ENCODE results near the gene LBH. TPM values are rescaled to one million over a fixed set of nuclear protein-coding genes. Genes with fewer than 3 reads are reported as not detected.

The LBH gene
- polyA plus RNA-seq, 2 donors, result 3.1 to 4.5 TPM

DNA sequence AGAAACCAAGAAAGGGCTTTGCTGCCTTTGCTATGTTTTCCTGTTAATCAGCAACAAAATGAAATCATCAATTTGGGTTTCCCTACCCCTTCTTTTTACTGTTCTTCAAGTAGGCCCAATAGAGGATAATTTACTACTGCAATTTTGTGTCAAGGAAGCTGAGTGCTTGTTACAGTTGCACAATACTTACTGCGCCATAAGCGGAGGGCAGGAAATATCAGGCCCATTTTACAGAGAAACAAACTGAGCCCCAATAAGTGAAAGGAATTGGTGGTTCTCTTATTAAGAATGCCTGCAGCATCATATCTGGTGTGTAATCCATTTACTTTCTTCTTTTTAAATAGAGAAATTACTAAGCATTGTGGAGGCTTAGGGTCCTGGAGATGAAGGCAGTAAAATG lies 9.3 kb upstream of the LBH start:
- Histone ChIP-seq H3K9me3 (ENCODE audit: control insufficient read depth in 2 of 2, insufficient read depth in 1 of 2, low read depth in 1 of 2, low read length in 1 of 2) (no peaks in the 10 kb centered on the region), H3K27me3 (ENCODE audit: control insufficient read depth in 1 of 2, insufficient read depth in 2 of 2, low read length in 2 of 2) (no peaks in the 10 kb centered on the region), H3K4me1 (ENCODE audit: control insufficient read depth in 2 of 2, insufficient read depth in 2 of 2, low read length in 1 of 2) (peaks cover 2 to 11% of the 10 kb centered on the region in 2 donors), H3K4me3 (ENCODE audit: low read depth in 1 of 2, low read length in 2 of 2) (no peak overlapping the region), H3K27ac (ENCODE audit: low read depth in 2 of 2, low read length in 1 of 2) (no peak overlapping the region), H3K36me3 (ENCODE audit: control insufficient read depth in 2 of 2, insufficient read depth in 2 of 2, low read length in 1 of 2) (no peaks in the 10 kb centered on the region)
- 91 to 95% methylated on average over 2 of the region's 2 CpGs for WGBS, 2 donors

DNA sequence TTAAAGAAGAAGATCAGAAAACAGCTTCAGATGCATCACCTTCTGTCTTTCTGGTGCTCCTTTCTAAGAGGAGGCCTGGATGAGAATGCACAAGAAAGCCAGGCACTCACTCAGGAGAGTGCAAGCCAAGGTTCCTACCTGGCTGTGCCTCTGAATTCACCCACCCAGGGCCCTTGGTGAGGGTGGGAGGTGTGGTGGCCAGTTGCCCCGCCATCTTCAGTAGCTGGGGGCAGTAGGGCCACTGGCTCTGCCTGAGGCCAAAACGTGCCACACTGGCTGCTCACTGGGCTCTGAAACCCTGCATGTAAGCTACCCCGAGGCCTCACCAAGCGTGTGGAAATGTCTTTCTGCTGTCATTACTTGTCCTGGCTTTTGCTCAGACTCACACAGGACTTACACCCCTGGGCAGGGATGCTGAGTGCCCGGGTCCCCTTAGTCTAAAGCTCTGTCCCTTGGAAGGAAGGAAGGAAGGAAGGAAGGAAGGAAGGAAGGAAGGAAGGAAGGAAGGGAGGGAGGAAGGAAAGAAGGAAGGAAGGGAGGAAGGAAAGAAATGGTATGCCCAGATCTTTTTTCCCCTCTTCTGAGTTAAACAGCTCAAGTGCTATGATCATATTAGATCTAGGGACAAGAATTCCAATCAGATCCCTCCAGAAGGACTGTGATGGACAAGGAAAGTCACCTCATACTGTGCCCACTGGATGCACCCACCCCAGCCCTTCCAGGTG lies 8.5 kb upstream of the LBH start:
- no peaks in the 10 kb centered on the region for H3K27me3 ChIP-seq (ENCODE audit: control insufficient read depth in 1 of 2, insufficient read depth in 2 of 2, low read length in 2 of 2)
- H3K36me3 ChIP-seq (ENCODE audit: control insufficient read depth in 2 of 2, insufficient read depth in 2 of 2, low read length in 1 of 2), result no peaks in the 10 kb centered on the region
- H3K27ac ChIP-seq (ENCODE audit: low read depth in 2 of 2, low read length in 1 of 2), result no peak overlapping the region
- no peaks in the 10 kb centered on the region for H3K9me3 ChIP-seq (ENCODE audit: control insufficient read depth in 2 of 2, insufficient read depth in 1 of 2, low read depth in 1 of 2, low read length in 1 of 2)
- H3K4me3 ChIP-seq (ENCODE audit: low read depth in 1 of 2, low read length in 2 of 2), result no peak overlapping the region
- 78 to 86% methylated on average over 5 of the region's 5 CpGs for WGBS, 2 donors
- peaks cover 2 to 10% of the 10 kb centered on the region in 2 donors for H3K4me1 ChIP-seq (ENCODE audit: control insufficient read depth in 2 of 2, insufficient read depth in 2 of 2, low read length in 1 of 2)

DNA sequence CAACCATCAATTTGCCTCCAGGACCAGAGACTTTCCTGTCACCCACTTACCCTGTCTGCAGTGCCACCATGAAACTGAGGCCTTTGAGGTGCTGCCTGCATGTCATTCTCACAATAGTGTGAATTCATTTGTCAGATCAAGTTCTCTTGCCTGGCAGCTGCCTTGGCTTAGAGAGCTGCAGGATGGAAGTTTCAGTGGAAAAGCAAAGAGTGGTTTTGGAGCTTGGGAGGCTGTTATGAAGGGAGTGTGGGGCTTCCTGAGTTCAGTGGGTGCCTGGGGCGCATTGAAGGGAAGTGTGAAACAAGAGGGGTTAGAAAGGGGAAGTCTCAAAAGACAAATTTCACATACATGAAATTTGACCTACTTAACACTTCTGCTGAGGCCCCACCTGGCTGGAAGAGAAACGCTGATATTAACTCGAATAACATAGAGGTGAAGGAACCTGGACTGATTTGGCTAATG lies 7.9 kb upstream of the LBH start:
- H3K4me1 ChIP-seq (ENCODE audit: control insufficient read depth in 2 of 2, insufficient read depth in 2 of 2, low read length in 1 of 2), result peaks cover 2 to 6% of the 10 kb centered on the region in 2 donors
- H3K27ac ChIP-seq (ENCODE audit: low read depth in 2 of 2, low read length in 1 of 2), result no peak overlapping the region
- WGBS, 2 donors, result 70 to 76% methylated on average over 3 of the region's 3 CpGs
- no peaks in the 10 kb centered on the region for H3K9me3 ChIP-seq (ENCODE audit: control insufficient read depth in 2 of 2, insufficient read depth in 1 of 2, low read depth in 1 of 2, low read length in 1 of 2)
- H3K27me3 ChIP-seq (ENCODE audit: control insufficient read depth in 1 of 2, insufficient read depth in 2 of 2, low read length in 2 of 2), result no peaks in the 10 kb centered on the region
- H3K4me3 ChIP-seq (ENCODE audit: low read depth in 1 of 2, low read length in 2 of 2), result no peak overlapping the region
- no peaks in the 10 kb centered on the region for H3K36me3 ChIP-seq (ENCODE audit: control insufficient read depth in 2 of 2, insufficient read depth in 2 of 2, low read length in 1 of 2)

DNA sequence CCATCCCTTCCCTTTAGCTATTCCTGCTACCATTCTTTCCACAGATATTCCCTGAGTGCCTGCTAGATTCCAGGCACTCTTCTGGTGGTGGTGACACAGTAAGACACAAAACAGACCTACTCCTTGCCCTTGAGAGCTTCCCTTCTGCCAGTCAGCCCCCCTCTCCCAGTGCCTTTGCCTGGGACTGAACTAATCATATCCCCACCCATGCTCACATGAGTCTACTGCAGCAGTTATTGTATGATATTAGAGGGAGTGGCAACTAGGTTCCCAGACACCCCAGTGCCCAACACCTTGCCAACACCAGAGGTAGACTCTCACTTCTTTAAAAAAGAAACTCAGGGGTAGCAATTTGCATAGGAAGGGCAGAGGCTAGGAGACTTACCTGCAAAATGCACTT lies 7.2 kb upstream of the LBH start:
- no peaks in the 10 kb centered on the region for H3K36me3 ChIP-seq (ENCODE audit: control insufficient read depth in 2 of 2, insufficient read depth in 2 of 2, low read length in 1 of 2)
- H3K27me3 ChIP-seq (ENCODE audit: control insufficient read depth in 1 of 2, insufficient read depth in 2 of 2, low read length in 2 of 2), result no peaks in the 10 kb centered on the region
- H3K4me1 ChIP-seq (ENCODE audit: control insufficient read depth in 2 of 2, insufficient read depth in 2 of 2, low read length in 1 of 2), result peaks cover 2 to 6% of the 10 kb centered on the region in 2 donors
- H3K27ac ChIP-seq (ENCODE audit: low read depth in 2 of 2, low read length in 1 of 2), result no peak overlapping the region
- H3K4me3 ChIP-seq (ENCODE audit: low read depth in 1 of 2, low read length in 2 of 2), result no peak overlapping the region
- no peaks in the 10 kb centered on the region for H3K9me3 ChIP-seq (ENCODE audit: control insufficient read depth in 2 of 2, insufficient read depth in 1 of 2, low read depth in 1 of 2, low read length in 1 of 2)

DNA sequence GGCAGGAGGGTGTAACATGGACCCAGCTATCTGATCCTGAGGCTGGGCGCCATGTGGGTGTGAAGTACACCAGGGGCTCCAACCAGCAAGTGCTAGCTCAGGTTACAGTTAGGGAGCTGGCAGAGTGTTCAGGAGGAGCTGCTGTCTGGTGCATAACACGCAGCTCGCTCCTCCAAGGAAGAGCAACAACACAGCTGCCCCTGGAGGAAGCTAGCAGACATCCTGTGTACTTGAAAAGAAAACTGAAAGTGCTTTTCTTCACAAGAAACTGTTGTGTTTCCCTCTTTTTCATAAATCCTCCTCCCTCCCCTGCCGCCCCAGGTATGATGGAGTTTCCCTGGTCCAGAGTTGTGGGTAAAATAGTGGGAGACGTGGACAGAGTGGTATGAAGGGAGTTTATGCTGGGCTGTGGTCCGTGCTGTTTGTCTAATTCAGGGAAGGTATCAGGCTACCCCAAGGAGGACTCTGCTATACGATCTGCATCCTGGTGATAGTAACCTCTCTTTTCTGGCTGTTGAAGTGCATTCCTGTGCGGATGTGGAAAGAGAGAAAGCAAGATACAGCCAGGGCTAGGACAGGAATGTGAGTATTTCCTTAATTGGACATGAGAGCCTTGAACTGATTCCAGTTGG lies 6.1 kb upstream of the LBH start:
- H3K36me3 ChIP-seq (ENCODE audit: control insufficient read depth in 2 of 2, insufficient read depth in 2 of 2, low read length in 1 of 2), result no peaks in the 10 kb centered on the region
- H3K4me1 ChIP-seq (ENCODE audit: control insufficient read depth in 2 of 2, insufficient read depth in 2 of 2, low read length in 1 of 2), result peaks cover 2 to 6% of the 10 kb centered on the region in 2 donors
- WGBS, 2 donors, result 9 to 28% methylated on average over 8 of the region's 8 CpGs
- H3K4me3 ChIP-seq (ENCODE audit: low read depth in 1 of 2, low read length in 2 of 2), result no peak overlapping the region
- H3K9me3 ChIP-seq (ENCODE audit: control insufficient read depth in 2 of 2, insufficient read depth in 1 of 2, low read depth in 1 of 2, low read length in 1 of 2), result no peaks in the 10 kb centered on the region
- H3K27me3 ChIP-seq (ENCODE audit: control insufficient read depth in 1 of 2, insufficient read depth in 2 of 2, low read length in 2 of 2), result no peaks in the 10 kb centered on the region
- peak overlapping the region; percentile 52 to 77 for H3K27ac ChIP-seq (ENCODE audit: low read depth in 2 of 2, low read length in 1 of 2)

DNA sequence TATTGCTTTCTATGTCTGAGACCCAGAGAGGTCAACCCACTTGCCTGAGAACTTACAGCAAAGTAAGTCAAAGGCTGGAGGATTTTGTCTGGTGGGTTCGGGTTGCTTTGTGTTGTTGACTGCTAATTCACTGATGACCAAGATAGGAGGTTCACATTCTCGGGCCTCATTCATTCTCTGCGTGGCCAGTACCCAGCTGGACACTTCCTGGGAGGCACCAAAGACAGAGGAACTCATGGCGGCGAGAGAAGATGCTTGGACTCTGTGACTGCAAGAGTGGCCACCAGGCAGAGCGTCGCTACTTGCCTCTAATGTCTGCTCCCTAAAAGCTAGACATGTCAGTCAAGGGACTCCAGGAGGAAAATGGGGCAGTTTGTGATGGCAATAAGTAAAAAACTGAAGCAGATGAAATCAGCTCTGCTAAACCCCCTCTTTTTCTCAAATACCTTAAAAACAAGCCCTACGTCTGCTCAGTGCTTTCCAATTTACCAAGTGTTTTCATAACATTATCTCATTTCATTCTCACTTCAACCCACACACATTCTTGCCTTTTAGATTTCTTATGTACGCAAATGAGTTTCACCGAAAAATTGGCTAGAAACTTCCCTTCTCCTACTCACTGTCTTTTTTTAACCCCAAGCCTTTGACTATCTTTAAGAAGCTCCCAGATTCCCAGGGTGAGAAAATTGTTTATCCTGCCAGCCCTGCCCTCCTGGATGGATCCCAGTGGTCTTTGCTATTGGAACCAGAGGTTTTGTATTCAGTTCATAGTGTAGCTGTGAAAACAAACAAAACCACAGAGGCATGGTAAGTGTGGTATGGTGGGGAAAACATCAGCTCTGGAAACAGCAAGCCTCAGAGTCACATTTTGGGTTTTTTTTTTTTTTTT lies 4.9 kb upstream of the LBH start:
- Histone ChIP-seq H3K36me3 (ENCODE audit: control insufficient read depth in 2 of 2, insufficient read depth in 2 of 2, low read length in 1 of 2) (no peaks in the 10 kb centered on the region), H3K27me3 (ENCODE audit: control insufficient read depth in 1 of 2, insufficient read depth in 2 of 2, low read length in 2 of 2) (no peaks in the 10 kb centered on the region), H3K27ac (ENCODE audit: low read depth in 2 of 2, low read length in 1 of 2) (peak overlapping the region in 1 of 2 donors; percentile 36), H3K4me1 (ENCODE audit: control insufficient read depth in 2 of 2, insufficient read depth in 2 of 2, low read length in 1 of 2) (peaks cover 4 to 6% of the 10 kb centered on the region in 2 donors), H3K9me3 (ENCODE audit: control insufficient read depth in 2 of 2, insufficient read depth in 1 of 2, low read depth in 1 of 2, low read length in 1 of 2) (no peaks in the 10 kb centered on the region), H3K4me3 (ENCODE audit: low read depth in 1 of 2, low read length in 2 of 2) (no peak overlapping the region)
- 73 to 74% methylated on average over 10 of the region's 10 CpGs for WGBS, 2 donors

DNA sequence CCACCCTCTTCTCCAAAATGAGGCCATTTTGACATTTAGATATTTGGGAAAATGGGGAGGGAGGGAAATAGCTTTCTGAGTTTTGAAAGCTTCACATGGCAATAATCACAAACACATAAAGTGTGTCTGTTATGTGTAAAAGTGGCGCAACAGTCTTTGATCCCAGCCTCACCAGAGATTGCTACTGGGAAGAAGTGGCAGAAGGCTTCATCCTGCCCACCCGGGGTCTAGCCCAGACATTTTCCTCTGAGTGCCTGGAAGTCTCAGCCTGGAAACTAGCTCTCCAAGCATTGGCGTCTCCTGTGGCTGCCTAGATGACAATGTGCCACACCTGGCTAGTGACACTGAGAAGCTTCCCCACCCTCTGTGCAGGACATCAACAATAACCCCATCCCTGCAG lies 1.7 kb upstream of the LBH start:
- H3K27me3 ChIP-seq (ENCODE audit: control insufficient read depth in 1 of 2, insufficient read depth in 2 of 2, low read length in 2 of 2), result no peaks in the 10 kb centered on the region
- H3K36me3 ChIP-seq (ENCODE audit: control insufficient read depth in 2 of 2, insufficient read depth in 2 of 2, low read length in 1 of 2), result no peaks in the 10 kb centered on the region
- H3K4me1 ChIP-seq (ENCODE audit: control insufficient read depth in 2 of 2, insufficient read depth in 2 of 2, low read length in 1 of 2), result peaks cover 6 to 8% of the 10 kb centered on the region in 2 donors
- WGBS, 2 donors, result 94 to 95% methylated on average over 3 of the region's 3 CpGs
- H3K27ac ChIP-seq (ENCODE audit: low read depth in 2 of 2, low read length in 1 of 2), result no peak overlapping the region
- no peaks in the 10 kb centered on the region for H3K9me3 ChIP-seq (ENCODE audit: control insufficient read depth in 2 of 2, insufficient read depth in 1 of 2, low read depth in 1 of 2, low read length in 1 of 2)
- no peak overlapping the region for H3K4me3 ChIP-seq (ENCODE audit: low read depth in 1 of 2, low read length in 2 of 2)

DNA sequence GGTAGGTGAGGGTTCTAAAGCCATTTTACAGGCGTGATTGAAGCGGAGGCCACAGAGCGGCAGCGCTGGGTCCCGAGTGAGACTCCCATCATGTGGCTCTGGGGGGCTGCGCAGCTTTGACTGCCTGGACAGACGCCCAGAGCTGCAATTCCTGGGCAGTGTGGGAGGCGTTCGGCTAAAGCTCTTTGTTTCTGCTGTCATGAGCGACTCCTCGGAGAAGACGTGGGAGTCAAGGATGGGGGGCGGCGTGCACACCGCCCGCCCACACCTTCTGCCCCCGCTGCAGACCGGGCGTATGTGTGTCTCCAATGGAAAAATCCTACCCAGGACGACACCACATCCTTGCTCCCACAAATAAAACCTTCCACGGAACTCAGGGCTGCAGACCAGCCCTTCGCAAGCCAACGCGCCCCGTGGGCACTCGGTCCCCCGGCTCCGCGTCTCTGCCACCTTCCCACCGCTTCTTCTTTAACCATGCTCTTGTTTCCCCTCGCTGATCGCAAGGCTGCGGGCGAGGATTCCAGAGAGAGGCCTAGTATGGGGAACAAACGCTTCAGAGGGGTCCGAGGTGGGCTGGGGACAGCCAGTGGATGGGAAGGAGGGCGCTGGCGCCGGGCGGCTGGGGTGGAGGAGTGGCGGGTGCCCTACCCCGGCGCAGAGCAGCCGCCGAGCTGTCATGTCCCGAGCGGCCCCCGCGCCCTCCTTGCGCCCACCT lies 680 bp upstream of the LBH start:
- H3K4me1 ChIP-seq (ENCODE audit: control insufficient read depth in 2 of 2, insufficient read depth in 2 of 2, low read length in 1 of 2), result peaks cover 3 to 8% of the 10 kb centered on the region in 2 donors
- 15 to 20% methylated on average over 45 to 50 of the region's 50 CpGs for WGBS, 2 donors
- H3K27ac ChIP-seq (ENCODE audit: low read depth in 2 of 2, low read length in 1 of 2), result peak overlapping the region; percentile 47 to 69
- H3K9me3 ChIP-seq (ENCODE audit: control insufficient read depth in 2 of 2, insufficient read depth in 1 of 2, low read depth in 1 of 2, low read length in 1 of 2), result no peaks in the 10 kb centered on the region
- H3K36me3 ChIP-seq (ENCODE audit: control insufficient read depth in 2 of 2, insufficient read depth in 2 of 2, low read length in 1 of 2), result no peaks in the 10 kb centered on the region
- H3K4me3 ChIP-seq (ENCODE audit: low read depth in 1 of 2, low read length in 2 of 2), result peak overlapping the region; percentile 49 to 64
- no peaks in the 10 kb centered on the region for H3K27me3 ChIP-seq (ENCODE audit: control insufficient read depth in 1 of 2, insufficient read depth in 2 of 2, low read length in 2 of 2)
